OCI-LY1 (cell line): ENCODE measurements around the gene TCAF1.

Experiments
- H2AFZ ChIP-seq: fragments of 200-600 bp; sonication (generic), shearing (Covaris generic); 2 replicates; pipeline ENCODE4 v1.6.0; 2014; ENCODE audit warnings: antibody characterized with exemption, mild to moderate bottlenecking, low read length
- H3F3A ChIP-seq: fragments of 200-600 bp; sonication (generic), shearing (Covaris generic); 2 replicates; pipeline ENCODE4 v1.6.0; 2014; ENCODE audit warnings: mild to moderate bottlenecking, antibody characterized with exemption, low read length, moderate library complexity; ENCODE audit not compliant: insufficient read depth
- H3K27ac ChIP-seq: fragments of 200-600 bp; sonication (generic); 2 replicates; pipeline ENCODE4 v1.5.1; 2014; ENCODE audit warnings: low read length, mixed run types, mild to moderate bottlenecking, low read depth; ENCODE audit not compliant: poor library complexity, severe bottlenecking
- H3K27me3 ChIP-seq: fragments of 200-600 bp; sonication (generic); 2 replicates; pipeline ENCODE4 v1.6.0; 2014; ENCODE audit warnings: antibody characterized with exemption, mild to moderate bottlenecking, low read length, moderate library complexity; ENCODE audit not compliant: insufficient read depth
- H3K36me3 ChIP-seq: fragments of 200-600 bp; sonication (generic); 2 replicates; pipeline ENCODE4 v1.6.1; 2014; ENCODE audit warnings: mild to moderate bottlenecking, antibody characterized with exemption, low read length, moderate library complexity, mixed read lengths; ENCODE audit not compliant: insufficient read depth
- H3K4me1 ChIP-seq: fragments of 200-600 bp; sonication (generic); 2 replicates; pipeline ENCODE4 v1.5.1; 2014; ENCODE audit warnings: mild to moderate bottlenecking, low read length, moderate library complexity; ENCODE audit not compliant: insufficient read depth, severe bottlenecking
- H3K4me2 ChIP-seq: fragments of 200-600 bp; sonication (generic), shearing (Covaris generic); 2 replicates; pipeline ENCODE4 v1.6.1; 2014; ENCODE audit warnings: low read length
- H3K4me3 ChIP-seq: fragments of 200-600 bp; sonication (generic); 2 replicates; pipeline ENCODE4 v1.5.1; 2014; ENCODE audit warnings: low read length, low read depth, mild to moderate bottlenecking, mixed read lengths; ENCODE audit not compliant: poor library complexity, severe bottlenecking
- H3K79me2 ChIP-seq: fragments of 200-600 bp; shearing (Covaris generic); 2 replicates; pipeline ENCODE4 v1.6.1; 2016; ENCODE audit warnings: mixed run types, low read length, mixed read lengths; ENCODE audit not compliant: insufficient read depth
- H3K9ac ChIP-seq: fragments of 200-600 bp; sonication (generic), shearing (Covaris generic); 2 replicates; pipeline ENCODE4 v1.6.1; 2014; ENCODE audit warnings: mild to moderate bottlenecking, low read length, mixed read lengths
- H3K9me2 ChIP-seq: fragments of 200-600 bp; sonication (generic), shearing (Covaris generic); 2 replicates; pipeline ENCODE4 v1.6.1; 2014; ENCODE audit warnings: low read depth, mild to moderate bottlenecking, low read length, mixed read lengths
- H3K9me3 ChIP-seq: fragments of 200-600 bp; shearing (Covaris generic); 2 replicates; pipeline ENCODE4 v1.6.1; 2014; ENCODE audit warnings: low read length, mixed read lengths
- H4K20me1 ChIP-seq: fragments of 200-600 bp; sonication (generic), shearing (Covaris generic); 2 replicates; pipeline ENCODE4 v1.6.0; 2016; ENCODE audit warnings: mild to moderate bottlenecking, low read length; ENCODE audit not compliant: insufficient read depth
- CTCF ChIP-seq: fragments of 200-600 bp; sonication (generic), shearing (Covaris generic); IDR thresholded peaks from 2 replicates; pipeline ENCODE4 v1.5.1; 2017; ENCODE audit warnings: mild to moderate bottlenecking, antibody characterized with exemption, low read length, moderate library complexity, mixed read lengths
- EZH2 ChIP-seq: fragments of 200-600 bp; sonication (generic), shearing (Covaris generic); IDR thresholded peaks from 2 replicates; pipeline ENCODE4 v1.8.0; 2017; ENCODE audit warnings: borderline replicate concordance, mixed run types, mild to moderate bottlenecking, antibody characterized with exemption, low read length, moderate library complexity, mixed read lengths

TCAF1 gene

GRCh38 chr7:143910473-143911248 is 8.7 kb upstream of the TCAF1 start:
- Histone ChIP-seq H3K9me3 (no peaks in the 10 kb centered on the region), H2AFZ (no peak overlapping the region), H3K4me3 (no peak overlapping the region), H3F3A (no peaks in the 10 kb centered on the region), H3K27me3 (no peaks in the 10 kb centered on the region), H3K4me2 (no peak overlapping the region), H3K4me1 (no peaks in the 10 kb centered on the region), H4K20me1 (no peaks in the 10 kb centered on the region), H3K27ac (no peak overlapping the region), H3K9me2 (no peaks in the 10 kb centered on the region), H3K36me3 (no peaks in the 10 kb centered on the region), H3K79me2 (no peaks in the 10 kb centered on the region), H3K9ac (no peak overlapping the region)
- TF ChIP-seq CTCF (no peak), EZH2 (no peak)

- Histone ChIP-seq H3K4me2 (no peak overlapping the region), H3K27me3 (no peaks in the 10 kb centered on the region), H3K4me1 (no peaks in the 10 kb centered on the region), H2AFZ (no peak overlapping the region), H3F3A (no peaks in the 10 kb centered on the region), H4K20me1 (no peaks in the 10 kb centered on the region), H3K27ac (no peak overlapping the region), H3K79me2 (no peaks in the 10 kb centered on the region), H3K4me3 (no peak overlapping the region), H3K9ac (no peak overlapping the region), H3K9me3 (no peaks in the 10 kb centered on the region), H3K36me3 (no peaks in the 10 kb centered on the region), H3K9me2 (no peaks in the 10 kb centered on the region)
- TF ChIP-seq EZH2 = no peak
- no peak for TF ChIP-seq CTCF
These were observed 7.9 kb upstream of the TCAF1 start for GRCh38 chr7:143909863-143910262.

- Histone ChIP-seq H3K4me2 (no peak overlapping the region), H3K27ac (no peak overlapping the region), H2AFZ (no peak overlapping the region), H3K27me3 (no peaks in the 10 kb centered on the region), H3K36me3 (no peaks in the 10 kb centered on the region), H3K9me3 (no peaks in the 10 kb centered on the region), H3K9me2 (no peaks in the 10 kb centered on the region), H3K4me3 (no peak overlapping the region), H3K79me2 (no peaks in the 10 kb centered on the region), H3F3A (no peaks in the 10 kb centered on the region), H3K9ac (no peak overlapping the region), H4K20me1 (no peaks in the 10 kb centered on the region), H3K4me1 (no peaks in the 10 kb centered on the region)
- TF ChIP-seq CTCF (no peak), EZH2 (no peak)
These were observed 6.1 kb upstream of the TCAF1 start for GRCh38 chr7:143908120-143908519.
